HFFc6 (cell line): ENCODE data around the gene MTSS2. TPM values are rescaled to one million over a fixed set of nuclear protein-coding genes. Genes with fewer than 3 reads are reported as not detected.

Source experiments
- DNase-seq: peaks from one replicate; pipeline ENCODE4 v3.0.0-alpha.2; 2018
- H3K27ac Mint-ChIP-seq: 2 replicates; pipeline ENCODE4 v1.8.0; 2020; ENCODE audit warnings: mild to moderate bottlenecking, mixed read lengths
- H3K27me3 Mint-ChIP-seq: 2 replicates; pipeline ENCODE4 v1.8.0; 2021; ENCODE audit warnings: mild to moderate bottlenecking, moderate library complexity, mixed read lengths; ENCODE audit not compliant: insufficient read depth
- H3K36me3 Mint-ChIP-seq: 2 replicates; pipeline ENCODE4 v1.8.0; 2021; ENCODE audit warnings: low read depth, mixed read lengths
- H3K4me1 Mint-ChIP-seq: 2 replicates; pipeline ENCODE4 v1.8.0; 2020; ENCODE audit warnings: low read depth, mixed read lengths
- H3K4me3 Mint-ChIP-seq: 2 replicates; pipeline ENCODE4 v1.8.0; 2020; ENCODE audit warnings: mild to moderate bottlenecking, moderate library complexity, mixed read lengths
- H3K9me3 Mint-ChIP-seq: 2 replicates; pipeline ENCODE4 v1.8.0; 2020; ENCODE audit warnings: mild to moderate bottlenecking, mixed read lengths
- total RNA-seq, 6 experiments: library from RNA; stranded (reverse); fragmentation: NEBNext Ultra II Directional; extraction: Animal tissue kit (Norgen Biotek cat#: 25700); gene quantifications; 2 replicates in 1 of 6; 3 replicates in 5 of 6; pipeline ENCODE4 v1.2.3, GENCODE V29; 2021
- TF ChIP-seq, protein P1 (sequence below): fragments of 200-600 bp; sonication (generic); IDR thresholded peaks from 2 replicates; pipeline ENCODE4 v1.5.0; 2021; ENCODE audit warnings: antibody characterized with exemption, mild to moderate bottlenecking

The MTSS2 gene
- total RNA-seq, 6 experiments from 2014 or later, result 82.0 to 96.1 (median 86.5) TPM

DNA sequence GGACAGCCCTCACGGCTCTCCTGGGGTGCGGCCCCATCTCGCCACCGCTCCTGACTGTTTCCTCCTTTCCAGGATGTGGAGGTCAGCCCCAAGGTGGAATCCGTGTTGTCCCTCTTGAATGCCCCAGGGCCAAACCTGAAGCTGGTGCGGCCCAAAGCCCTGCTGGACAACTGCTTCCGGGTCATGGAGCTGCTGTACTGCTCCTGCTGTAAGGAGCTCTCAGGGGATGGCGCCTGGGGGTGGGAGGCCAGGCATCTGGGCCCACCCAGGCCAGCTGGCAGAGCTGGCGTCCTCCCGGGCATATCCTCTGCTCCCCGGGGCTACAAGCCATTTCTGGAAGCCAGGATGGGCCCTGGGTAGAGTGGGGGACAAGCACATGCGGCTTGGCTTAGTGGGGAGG lies 26.3 kb downstream of the MTSS2 start:
- DNase-seq, result no peak
- no peaks in the 10 kb centered on the region for H3K36me3 Mint-ChIP-seq
- H3K4me1 Mint-ChIP-seq, result peaks cover 4% of the 10 kb centered on the region
- no peak overlapping the region for H3K4me3 Mint-ChIP-seq
- peaks cover 21% of the 10 kb centered on the region for H3K27me3 Mint-ChIP-seq
- H3K27ac Mint-ChIP-seq, result no peak overlapping the region
- TF ChIP-seq, protein P1, sequence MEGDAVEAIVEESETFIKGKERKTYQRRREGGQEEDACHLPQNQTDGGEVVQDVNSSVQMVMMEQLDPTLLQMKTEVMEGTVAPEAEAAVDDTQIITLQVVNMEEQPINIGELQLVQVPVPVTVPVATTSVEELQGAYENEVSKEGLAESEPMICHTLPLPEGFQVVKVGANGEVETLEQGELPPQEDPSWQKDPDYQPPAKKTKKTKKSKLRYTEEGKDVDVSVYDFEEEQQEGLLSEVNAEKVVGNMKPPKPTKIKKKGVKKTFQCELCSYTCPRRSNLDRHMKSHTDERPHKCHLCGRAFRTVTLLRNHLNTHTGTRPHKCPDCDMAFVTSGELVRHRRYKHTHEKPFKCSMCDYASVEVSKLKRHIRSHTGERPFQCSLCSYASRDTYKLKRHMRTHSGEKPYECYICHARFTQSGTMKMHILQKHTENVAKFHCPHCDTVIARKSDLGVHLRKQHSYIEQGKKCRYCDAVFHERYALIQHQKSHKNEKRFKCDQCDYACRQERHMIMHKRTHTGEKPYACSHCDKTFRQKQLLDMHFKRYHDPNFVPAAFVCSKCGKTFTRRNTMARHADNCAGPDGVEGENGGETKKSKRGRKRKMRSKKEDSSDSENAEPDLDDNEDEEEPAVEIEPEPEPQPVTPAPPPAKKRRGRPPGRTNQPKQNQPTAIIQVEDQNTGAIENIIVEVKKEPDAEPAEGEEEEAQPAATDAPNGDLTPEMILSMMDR, result no peak
- H3K9me3 Mint-ChIP-seq, result no peaks in the 10 kb centered on the region

GRCh38 chr16:70658921-70659320 lies 26.9 kb downstream of the MTSS2 start:
- H3K27ac Mint-ChIP-seq, result no peak overlapping the region
- DNase-seq, result no peak
- TF ChIP-seq, protein P1, result no peak
- no peaks in the 10 kb centered on the region for H3K36me3 Mint-ChIP-seq
- H3K4me3 Mint-ChIP-seq, result no peak overlapping the region
- peaks cover 10% of the 10 kb centered on the region for H3K4me1 Mint-ChIP-seq
- no peaks in the 10 kb centered on the region for H3K9me3 Mint-ChIP-seq
- H3K27me3 Mint-ChIP-seq, result peaks cover 21% of the 10 kb centered on the region

DNA sequence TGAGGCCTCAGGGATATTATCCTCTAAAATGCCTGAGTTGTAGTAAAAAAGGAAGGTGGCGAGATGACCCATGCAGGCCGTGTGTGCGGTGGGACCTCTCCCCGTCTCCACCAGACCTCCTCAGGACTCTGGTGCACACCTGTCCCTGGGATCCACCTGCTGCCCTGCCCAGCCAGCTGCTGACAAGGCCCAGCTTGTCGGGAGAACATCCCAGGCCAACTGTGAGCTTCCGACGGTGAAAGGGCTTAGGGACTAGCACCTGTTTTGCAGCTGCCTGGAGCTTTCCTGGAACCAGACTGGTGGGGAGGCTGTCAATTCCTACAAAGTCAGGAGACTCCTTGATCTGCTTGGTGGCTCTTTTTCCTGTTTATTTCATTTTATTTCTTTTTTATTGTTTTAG lies 27.9 kb downstream of the MTSS2 start:
- no peaks in the 10 kb centered on the region for H3K9me3 Mint-ChIP-seq
- peaks cover 16% of the 10 kb centered on the region for H3K4me1 Mint-ChIP-seq
- no peak overlapping the region for H3K4me3 Mint-ChIP-seq
- TF ChIP-seq, protein P1, result no peak
- H3K27me3 Mint-ChIP-seq, result peaks cover 21% of the 10 kb centered on the region
- DNase-seq, result no peak
- no peak overlapping the region for H3K27ac Mint-ChIP-seq
- H3K36me3 Mint-ChIP-seq, result no peaks in the 10 kb centered on the region

- no peak for DNase-seq
- no peaks in the 10 kb centered on the region for H3K9me3 Mint-ChIP-seq
- H3K4me1 Mint-ChIP-seq, result peaks cover 22% of the 10 kb centered on the region
- peaks cover 14% of the 10 kb centered on the region for H3K27me3 Mint-ChIP-seq
- no peak overlapping the region for H3K4me3 Mint-ChIP-seq
- H3K36me3 Mint-ChIP-seq, result no peaks in the 10 kb centered on the region
- H3K27ac Mint-ChIP-seq, result no peak overlapping the region
- TF ChIP-seq, protein P1, result no peak
Observed at GRCh38 chr16:70656712-70657263, 29.1 kb downstream of the MTSS2 start.

GRCh38 chr16:70656065-70656711 lies 29.7 kb downstream of the MTSS2 start:
- DNase-seq, result no peak
- no peaks in the 10 kb centered on the region for H3K9me3 Mint-ChIP-seq
- TF ChIP-seq, protein P1, result no peak
- peaks cover 12% of the 10 kb centered on the region for H3K27me3 Mint-ChIP-seq
- peaks cover 28% of the 10 kb centered on the region for H3K4me1 Mint-ChIP-seq
- H3K36me3 Mint-ChIP-seq, result no peaks in the 10 kb centered on the region
- no peak overlapping the region for H3K27ac Mint-ChIP-seq
- H3K4me3 Mint-ChIP-seq, result no peak overlapping the region
